ENCODE data around the gene BCL7C. TPM values are rescaled to one million over a fixed set of nuclear protein-coding genes. Genes with fewer than 3 reads are reported as not detected.

Gene BCL7C
- polyA plus RNA-seq, 1 donor (not counting 4 experiments of a cell fraction or from before 2014, with no cell fraction given): 19.2 TPM

DNA sequence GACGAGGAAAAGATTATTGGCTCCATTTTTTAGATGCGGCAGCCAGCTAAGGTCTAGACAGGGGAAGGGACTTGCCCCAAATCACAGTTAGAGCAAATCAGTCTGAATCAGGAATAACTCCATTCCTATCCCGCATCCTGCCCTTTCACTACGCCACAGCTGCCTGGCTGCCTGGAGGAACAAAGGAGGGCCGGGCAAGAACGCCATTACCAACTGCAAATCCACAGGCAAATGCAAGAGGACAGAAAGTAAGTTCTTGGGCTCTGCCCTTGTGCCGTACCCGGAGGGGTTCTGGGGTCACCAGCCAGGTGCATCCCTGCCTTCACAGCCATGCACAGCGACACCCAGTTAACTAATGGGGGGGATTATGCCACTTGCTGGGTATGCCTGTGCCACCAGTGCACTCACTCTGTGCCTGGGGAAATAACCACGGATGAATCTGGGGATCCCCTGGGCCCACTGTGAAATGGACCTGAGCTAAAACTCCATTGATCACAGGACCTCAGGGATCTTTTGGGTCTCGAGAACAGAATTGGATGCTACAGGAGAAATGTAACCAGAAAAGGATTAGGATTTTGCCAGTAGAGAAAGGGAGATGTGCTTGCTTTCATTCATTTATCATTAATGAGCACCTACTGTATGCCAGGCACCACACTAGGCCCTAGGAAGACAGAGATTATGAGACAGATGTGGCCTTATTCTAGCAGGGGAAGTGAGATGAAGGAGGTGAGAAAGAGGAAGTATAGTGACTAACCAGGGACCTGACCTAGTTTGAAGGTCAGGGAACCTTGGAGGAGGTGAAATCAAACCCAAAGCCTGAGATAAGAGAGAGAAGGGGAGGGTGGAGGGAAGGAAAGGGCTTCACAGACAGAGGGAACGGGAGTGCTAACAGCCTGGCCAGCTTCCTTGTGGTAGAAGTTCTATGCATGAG is 17.7 kb downstream of the BCL7C start:
- DNase-seq (ENCODE audit: low read depth, low spot score) (no peak), FAIRE-seq (no peak)

DNA sequence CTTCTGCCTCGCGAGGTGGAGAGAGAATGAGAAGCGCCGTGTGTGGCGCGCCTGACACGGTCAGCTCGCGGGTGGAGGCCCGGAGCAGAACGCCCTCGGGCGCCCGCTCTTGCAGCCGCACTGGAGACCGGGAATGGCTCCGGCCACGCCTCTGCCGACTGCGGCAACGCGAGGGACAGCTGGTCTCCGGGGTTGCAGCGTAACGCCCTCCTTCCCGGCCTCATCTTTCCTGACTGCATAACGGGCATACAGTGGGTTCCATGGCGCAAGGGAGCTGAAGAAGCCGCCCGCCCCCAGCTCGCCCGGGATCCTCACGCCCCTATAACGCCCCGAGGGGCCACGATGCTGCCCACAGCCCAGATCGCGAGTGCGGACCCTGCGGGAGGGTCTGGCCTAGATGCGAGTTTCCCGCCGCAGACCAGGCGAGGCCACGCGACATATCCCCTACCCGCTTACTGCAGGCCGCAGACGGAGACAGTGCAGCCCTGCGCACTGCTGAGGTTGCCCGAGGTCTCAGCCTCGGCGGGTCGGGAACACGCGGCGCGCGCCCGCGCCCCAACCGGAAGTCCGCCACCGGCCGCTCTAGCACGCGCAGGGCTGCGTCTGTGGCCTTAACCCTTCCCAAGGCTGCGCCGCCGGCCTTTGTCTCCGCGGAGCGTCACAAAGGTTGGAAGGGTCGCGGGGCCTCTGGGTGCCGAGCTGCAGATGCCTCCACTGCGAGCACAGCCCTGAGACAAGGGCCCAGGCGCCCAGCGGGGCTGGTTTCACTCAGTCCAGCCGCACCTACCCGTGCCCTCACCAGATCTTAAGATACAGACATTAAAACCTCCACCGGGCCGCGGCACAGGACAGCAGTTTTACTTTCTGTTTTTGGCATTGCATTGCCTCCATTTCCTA is 18.8 kb downstream of the BCL7C start:
- DNase-seq (ENCODE audit: low read depth, low spot score) (peak; percentile 32), FAIRE-seq (no peak)

More for the DNA sequence above, 17.7 kb downstream of the BCL7C start:
- dilution Hi-C loops (cut with MboI; ENCODE audit: extremely low pct_ligation_motif_present, low sequenced_read_pairs): loop anchor here (25.0 kb wide), 1 partner anchor 89 kb away; the partner anchor contains the start of gene ZNF629
- Histone ChIP-seq H2AFZ (ENCODE audit: control insufficient read depth, low read length) (peak overlapping the region; percentile 82), H3K36me3 (ENCODE audit: control insufficient read depth in 2 of 2, extremely low read depth in 1 of 2, insufficient read depth in 2 of 2, low read length in 2 of 2) (peaks cover 0 to 2% of the 10 kb centered on the region in 2 experiments), H4K20me1 (ENCODE audit: control insufficient read depth, extremely low read depth, insufficient read depth, low read length) (no peaks in the 10 kb centered on the region), H3K4me2 (ENCODE audit: control insufficient read depth, extremely low read depth, insufficient read depth, low read depth, low read length) (peak overlapping the region; percentile 78), H3K9ac (ENCODE audit: control insufficient read depth, extremely low read depth, insufficient read depth, low read length) (peak overlapping the region; percentile 93), H3K27ac (ENCODE audit: control insufficient read depth, insufficient read depth, low read length) (peak overlapping the region; percentile 83), H3K4me3 (ENCODE audit: control insufficient read depth in 2 of 3, extremely low read depth in 1 of 3, insufficient read depth in 2 of 3, low read depth in 1 of 3, low read length in 3 of 3) (peak overlapping the region; percentile 74 to 87 (median 79)), H3K27me3 (ENCODE audit: control insufficient read depth, extremely low read depth, insufficient read depth, low read length) (no peaks in the 10 kb centered on the region), H3K4me1 (ENCODE audit: control insufficient read depth, extremely low read depth, insufficient read depth, low read length) (peaks cover 25% of the 10 kb centered on the region), H3K9me1 (ENCODE audit: control insufficient read depth, extremely low read depth, insufficient read depth, low read length) (no peaks in the 10 kb centered on the region), H3K9me3 (ENCODE audit: control insufficient read depth, low read depth, low read length) (no peaks in the 10 kb centered on the region), H3K79me2 (ENCODE audit: control insufficient read depth, insufficient read depth, low read length) (peaks cover 6% of the 10 kb centered on the region)
- TF ChIP-seq, protein P1, sequence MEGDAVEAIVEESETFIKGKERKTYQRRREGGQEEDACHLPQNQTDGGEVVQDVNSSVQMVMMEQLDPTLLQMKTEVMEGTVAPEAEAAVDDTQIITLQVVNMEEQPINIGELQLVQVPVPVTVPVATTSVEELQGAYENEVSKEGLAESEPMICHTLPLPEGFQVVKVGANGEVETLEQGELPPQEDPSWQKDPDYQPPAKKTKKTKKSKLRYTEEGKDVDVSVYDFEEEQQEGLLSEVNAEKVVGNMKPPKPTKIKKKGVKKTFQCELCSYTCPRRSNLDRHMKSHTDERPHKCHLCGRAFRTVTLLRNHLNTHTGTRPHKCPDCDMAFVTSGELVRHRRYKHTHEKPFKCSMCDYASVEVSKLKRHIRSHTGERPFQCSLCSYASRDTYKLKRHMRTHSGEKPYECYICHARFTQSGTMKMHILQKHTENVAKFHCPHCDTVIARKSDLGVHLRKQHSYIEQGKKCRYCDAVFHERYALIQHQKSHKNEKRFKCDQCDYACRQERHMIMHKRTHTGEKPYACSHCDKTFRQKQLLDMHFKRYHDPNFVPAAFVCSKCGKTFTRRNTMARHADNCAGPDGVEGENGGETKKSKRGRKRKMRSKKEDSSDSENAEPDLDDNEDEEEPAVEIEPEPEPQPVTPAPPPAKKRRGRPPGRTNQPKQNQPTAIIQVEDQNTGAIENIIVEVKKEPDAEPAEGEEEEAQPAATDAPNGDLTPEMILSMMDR (optimal IDR thresholded peaks at IDR 0.05 in 1 of 3, IDR thresholded peaks at IDR 0.05 in 1 of 3, conservative IDR thresholded peaks at IDR 0.05 in 1 of 3; ENCODE audit: extremely low read depth in 1 of 3, insufficient read depth in 2 of 3, low read length in 3 of 3): no peak
- no peak for TF ChIP-seq EZH2 (IDR thresholded peaks at IDR 0.05; ENCODE audit: low read length)

More for the DNA sequence above, 18.8 kb downstream of the BCL7C start:
- Histone ChIP-seq H3K9me3 (ENCODE audit: control insufficient read depth, low read depth, low read length) (no peaks in the 10 kb centered on the region), H3K4me1 (ENCODE audit: control insufficient read depth, extremely low read depth, insufficient read depth, low read length) (peaks cover 25% of the 10 kb centered on the region), H3K9me1 (ENCODE audit: control insufficient read depth, extremely low read depth, insufficient read depth, low read length) (no peaks in the 10 kb centered on the region), H4K20me1 (ENCODE audit: control insufficient read depth, extremely low read depth, insufficient read depth, low read length) (no peaks in the 10 kb centered on the region), H3K79me2 (ENCODE audit: control insufficient read depth, insufficient read depth, low read length) (peaks cover 6% of the 10 kb centered on the region), H3K27ac (ENCODE audit: control insufficient read depth, insufficient read depth, low read length) (peak overlapping the region; percentile 83), H3K36me3 (ENCODE audit: control insufficient read depth in 2 of 2, extremely low read depth in 1 of 2, insufficient read depth in 2 of 2, low read length in 2 of 2) (peaks cover 0 to 2% of the 10 kb centered on the region in 2 experiments), H3K27me3 (ENCODE audit: control insufficient read depth, extremely low read depth, insufficient read depth, low read length) (no peaks in the 10 kb centered on the region), H3K4me3 (ENCODE audit: control insufficient read depth in 2 of 3, extremely low read depth in 1 of 3, insufficient read depth in 2 of 3, low read depth in 1 of 3, low read length in 3 of 3) (peak overlapping the region; percentile 74 to 87 (median 79)), H2AFZ (ENCODE audit: control insufficient read depth, low read length) (peak overlapping the region; percentile 82), H3K9ac (ENCODE audit: control insufficient read depth, extremely low read depth, insufficient read depth, low read length) (peak overlapping the region; percentile 93), H3K4me2 (ENCODE audit: control insufficient read depth, extremely low read depth, insufficient read depth, low read depth, low read length) (peak overlapping the region; percentile 78)
- no peak for TF ChIP-seq EZH2 (IDR thresholded peaks at IDR 0.05; ENCODE audit: low read length)
- TF ChIP-seq, protein P1 (optimal IDR thresholded peaks at IDR 0.05 in 1 of 3, IDR thresholded peaks at IDR 0.05 in 1 of 3, conservative IDR thresholded peaks at IDR 0.05 in 1 of 3; ENCODE audit: extremely low read depth in 1 of 3, insufficient read depth in 2 of 3, low read length in 3 of 3): no peak
- dilution Hi-C loops (cut with MboI; ENCODE audit: extremely low pct_ligation_motif_present, low sequenced_read_pairs): loop anchor here (25.0 kb wide), 1 partner anchor 88 kb away; the partner anchor contains the start of gene ZNF629
